Uterus (tissue), 2 donors: ENCODE results near the gene ZNF215.

Experiments used
- CTCF ChIP-seq, 4 experiments: fragments of 200-600 bp in 2 of 4; fragments of 450-650 bp in 2 of 4; sonication (generic) in 2 of 4; IDR thresholded peaks; one replicate each; pipeline ENCODE4 v1.5.1; 2016 to 2019; ENCODE audit warnings: antibody characterized with exemption in 4 of 4, mild to moderate bottlenecking in 2 of 4, moderate library complexity in 1 of 4
- POLR2A ChIP-seq, 2 donors: fragments of 450-650 bp; IDR thresholded peaks; one replicate each; pipeline ENCODE4 v1.6.1; 2016; ENCODE audit warnings: antibody characterized with exemption in 2 of 2, mild to moderate bottlenecking in 1 of 2, moderate library complexity in 1 of 2

- TF ChIP-seq CTCF (IDR thresholded peaks at IDR 0.05) = no peak
- no peak for TF ChIP-seq POLR2A (IDR thresholded peaks at IDR 0.05)
Observed at GRCh38 chr11:6941970-6942369, 15.7 kb downstream of the ZNF215 start.
